Measurements from ENCODE around the gene COL4A2. TPM values are rescaled to one million over a fixed set of nuclear protein-coding genes. Genes with fewer than 3 reads are reported as not detected.

COL4A2 gene
- total RNA-seq, 1 experiment from 2014 or later: 1.6 TPM

DNA sequence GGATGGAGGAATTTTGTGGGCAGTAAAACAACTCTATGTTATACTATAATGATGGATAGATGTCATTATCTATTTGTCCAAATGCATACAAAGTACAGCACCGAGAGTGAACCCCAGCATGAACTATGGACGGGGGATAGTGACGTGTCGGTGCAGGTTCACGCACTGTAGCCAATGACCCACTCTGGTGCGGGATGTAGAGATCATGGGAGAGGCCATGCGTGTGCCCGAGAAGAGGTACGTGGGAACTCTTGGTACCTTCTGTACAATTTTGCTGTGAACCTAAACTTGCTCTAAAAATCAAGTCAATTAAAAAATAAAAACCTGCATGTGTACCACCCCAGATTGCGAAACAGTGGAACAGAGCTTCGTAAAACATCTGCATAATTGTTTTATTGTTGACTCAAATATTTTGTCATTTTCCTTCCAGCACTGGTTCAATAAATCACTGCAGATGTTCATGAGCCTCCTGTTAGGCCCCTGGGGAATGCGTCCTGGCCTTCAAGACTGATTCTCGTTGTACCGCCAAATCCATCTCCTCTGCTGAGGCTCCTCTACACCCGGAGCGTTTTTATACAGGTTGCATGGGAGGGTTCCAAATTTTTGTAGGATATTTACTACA is 31.0 kb upstream of the COL4A2 start:
- Histone ChIP-seq H3K9me2 (ENCODE audit: insufficient read depth) (no peaks in the 10 kb centered on the region), H3K9ac (ENCODE audit: low read length) (no peak overlapping the region), H3K4me2 (ENCODE audit: low read length) (no peak overlapping the region), H3K36me3 (ENCODE audit: control insufficient read depth in 1 of 2, insufficient read depth in 2 of 2, low read length in 2 of 2) (no peaks in the 10 kb centered on the region), H3K4me1 (ENCODE audit: control insufficient read depth in 1 of 2, insufficient read depth in 2 of 2, low read length in 2 of 2) (no peaks in the 10 kb centered on the region), H3K27me3 (ENCODE audit: insufficient read depth, low read length) (peaks cover 19% of the 10 kb centered on the region; the same call in 1 of the 2 replicates), H2AFZ (ENCODE audit: low read depth, low read length, poor library complexity, severe bottlenecking) (no peak overlapping the region), H4K20me1 (ENCODE audit: insufficient read depth) (no peaks in the 10 kb centered on the region), H3K27ac (ENCODE audit: low read depth, low read length) (no peak overlapping the region), H3K4me3 (replicated peaks in 1 of 2; ENCODE audit: low read depth in 1 of 2, low read length in 2 of 2) (no peak overlapping the region), H3K79me2 (ENCODE audit: insufficient read depth, low read length) (no peaks in the 10 kb centered on the region), H3K9me3 (ENCODE audit: control insufficient read depth in 1 of 2, insufficient read depth in 1 of 2, low read depth in 1 of 2, low read length in 2 of 2) (no peaks in the 10 kb centered on the region)
- ChIA-PET POLR2A (no interaction called here), RAD21 (ENCODE audit: low non-redundant PET in 1 of 2, low total read pairs in 2 of 2, uncharacterized antibody in 2 of 2, unreplicated experiment in 2 of 2) (no interaction called here), CTCF (no interaction called here)
- DNase-seq (ENCODE audit: low read depth, low spot score) (no peak), ATAC-seq (no peak)
- no peak for TF ChIP-seq SRF (IDR thresholded peaks at IDR 0.05; ENCODE audit: low read depth)
- TF ChIP-seq EZH2phosphoT487 (IDR thresholded peaks at IDR 0.05; ENCODE audit: borderline replicate concordance): no peak
- TF ChIP-seq, protein P1, sequence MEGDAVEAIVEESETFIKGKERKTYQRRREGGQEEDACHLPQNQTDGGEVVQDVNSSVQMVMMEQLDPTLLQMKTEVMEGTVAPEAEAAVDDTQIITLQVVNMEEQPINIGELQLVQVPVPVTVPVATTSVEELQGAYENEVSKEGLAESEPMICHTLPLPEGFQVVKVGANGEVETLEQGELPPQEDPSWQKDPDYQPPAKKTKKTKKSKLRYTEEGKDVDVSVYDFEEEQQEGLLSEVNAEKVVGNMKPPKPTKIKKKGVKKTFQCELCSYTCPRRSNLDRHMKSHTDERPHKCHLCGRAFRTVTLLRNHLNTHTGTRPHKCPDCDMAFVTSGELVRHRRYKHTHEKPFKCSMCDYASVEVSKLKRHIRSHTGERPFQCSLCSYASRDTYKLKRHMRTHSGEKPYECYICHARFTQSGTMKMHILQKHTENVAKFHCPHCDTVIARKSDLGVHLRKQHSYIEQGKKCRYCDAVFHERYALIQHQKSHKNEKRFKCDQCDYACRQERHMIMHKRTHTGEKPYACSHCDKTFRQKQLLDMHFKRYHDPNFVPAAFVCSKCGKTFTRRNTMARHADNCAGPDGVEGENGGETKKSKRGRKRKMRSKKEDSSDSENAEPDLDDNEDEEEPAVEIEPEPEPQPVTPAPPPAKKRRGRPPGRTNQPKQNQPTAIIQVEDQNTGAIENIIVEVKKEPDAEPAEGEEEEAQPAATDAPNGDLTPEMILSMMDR (IDR thresholded peaks at IDR 0.05 in 2 of 3, conservative IDR thresholded peaks at IDR 0.05 in 1 of 3; ENCODE audit: borderline replicate concordance in 1 of 3, insufficient read depth in 1 of 3, low read depth in 2 of 3, low read length in 2 of 3): no peak
- TF ChIP-seq SIN3A (IDR thresholded peaks at IDR 0.05; ENCODE audit: low read depth): no peak
- no TSS peak for BruUV-seq (replicated peaks)
- intact Hi-C loops (cut with micrococcal nuclease): no loop called here

DNA sequence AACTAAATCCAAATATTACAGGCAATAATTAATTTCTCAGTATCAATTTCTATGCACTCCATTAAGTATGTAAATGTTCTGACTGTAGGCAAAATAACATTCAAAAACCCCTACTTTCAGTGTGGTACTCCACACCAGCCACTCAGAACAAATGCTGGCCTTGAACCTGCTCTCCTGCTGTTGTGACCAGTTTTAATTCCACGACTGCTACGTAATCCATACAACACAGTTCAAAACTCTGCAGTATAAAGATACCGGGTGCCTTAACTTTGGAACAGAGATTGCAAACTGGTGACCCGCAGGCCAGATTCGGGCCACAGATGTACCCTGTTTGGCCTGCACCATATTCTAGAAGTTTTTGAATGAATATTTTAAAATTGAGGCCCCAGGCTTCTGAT is 30.5 kb upstream of the COL4A2 start:
- no peak for ATAC-seq
- Histone ChIP-seq H3K9me2 (ENCODE audit: insufficient read depth) (no peaks in the 10 kb centered on the region), H3K79me2 (ENCODE audit: insufficient read depth, low read length) (no peaks in the 10 kb centered on the region), H3K27ac (ENCODE audit: low read depth, low read length) (no peak overlapping the region), H2AFZ (ENCODE audit: low read depth, low read length, poor library complexity, severe bottlenecking) (no peak overlapping the region), H3K9ac (ENCODE audit: low read length) (no peak overlapping the region), H3K4me1 (ENCODE audit: control insufficient read depth in 1 of 2, insufficient read depth in 2 of 2, low read length in 2 of 2) (no peaks in the 10 kb centered on the region), H3K27me3 (ENCODE audit: insufficient read depth, low read length) (peaks cover 23% of the 10 kb centered on the region; the same call in 1 of the 2 replicates), H4K20me1 (ENCODE audit: insufficient read depth) (no peaks in the 10 kb centered on the region), H3K9me3 (ENCODE audit: control insufficient read depth in 1 of 2, insufficient read depth in 1 of 2, low read depth in 1 of 2, low read length in 2 of 2) (no peaks in the 10 kb centered on the region), H3K4me2 (ENCODE audit: low read length) (no peak overlapping the region), H3K36me3 (ENCODE audit: control insufficient read depth in 1 of 2, insufficient read depth in 2 of 2, low read length in 2 of 2) (no peaks in the 10 kb centered on the region), H3K4me3 (replicated peaks in 1 of 2; ENCODE audit: low read depth in 1 of 2, low read length in 2 of 2) (no peak overlapping the region)
- POLR2A ChIA-PET: no interaction called here
- intact Hi-C loops (cut with micrococcal nuclease): no loop called here
- RAD21 ChIA-PET (ENCODE audit: low non-redundant PET in 1 of 2, low total read pairs in 2 of 2, uncharacterized antibody in 2 of 2, unreplicated experiment in 2 of 2): no interaction called here
- DNase-seq (ENCODE audit: low read depth, low spot score): no peak
- no TSS peak for BruUV-seq (replicated peaks)
- CTCF ChIA-PET: no interaction called here
- no peak for TF ChIP-seq RAD21 (IDR thresholded peaks at IDR 0.05; ENCODE audit: low read depth)
- TF ChIP-seq, protein P2, sequence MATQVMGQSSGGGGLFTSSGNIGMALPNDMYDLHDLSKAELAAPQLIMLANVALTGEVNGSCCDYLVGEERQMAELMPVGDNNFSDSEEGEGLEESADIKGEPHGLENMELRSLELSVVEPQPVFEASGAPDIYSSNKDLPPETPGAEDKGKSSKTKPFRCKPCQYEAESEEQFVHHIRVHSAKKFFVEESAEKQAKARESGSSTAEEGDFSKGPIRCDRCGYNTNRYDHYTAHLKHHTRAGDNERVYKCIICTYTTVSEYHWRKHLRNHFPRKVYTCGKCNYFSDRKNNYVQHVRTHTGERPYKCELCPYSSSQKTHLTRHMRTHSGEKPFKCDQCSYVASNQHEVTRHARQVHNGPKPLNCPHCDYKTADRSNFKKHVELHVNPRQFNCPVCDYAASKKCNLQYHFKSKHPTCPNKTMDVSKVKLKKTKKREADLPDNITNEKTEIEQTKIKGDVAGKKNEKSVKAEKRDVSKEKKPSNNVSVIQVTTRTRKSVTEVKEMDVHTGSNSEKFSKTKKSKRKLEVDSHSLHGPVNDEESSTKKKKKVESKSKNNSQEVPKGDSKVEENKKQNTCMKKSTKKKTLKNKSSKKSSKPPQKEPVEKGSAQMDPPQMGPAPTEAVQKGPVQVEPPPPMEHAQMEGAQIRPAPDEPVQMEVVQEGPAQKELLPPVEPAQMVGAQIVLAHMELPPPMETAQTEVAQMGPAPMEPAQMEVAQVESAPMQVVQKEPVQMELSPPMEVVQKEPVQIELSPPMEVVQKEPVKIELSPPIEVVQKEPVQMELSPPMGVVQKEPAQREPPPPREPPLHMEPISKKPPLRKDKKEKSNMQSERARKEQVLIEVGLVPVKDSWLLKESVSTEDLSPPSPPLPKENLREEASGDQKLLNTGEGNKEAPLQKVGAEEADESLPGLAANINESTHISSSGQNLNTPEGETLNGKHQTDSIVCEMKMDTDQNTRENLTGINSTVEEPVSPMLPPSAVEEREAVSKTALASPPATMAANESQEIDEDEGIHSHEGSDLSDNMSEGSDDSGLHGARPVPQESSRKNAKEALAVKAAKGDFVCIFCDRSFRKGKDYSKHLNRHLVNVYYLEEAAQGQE (IDR thresholded peaks at IDR 0.05; ENCODE audit: low read depth): no peak
- no peak for TF ChIP-seq SRF (IDR thresholded peaks at IDR 0.05; ENCODE audit: low read depth)
- TF ChIP-seq ZFX (IDR thresholded peaks at IDR 0.05): no peak
- TF ChIP-seq EZH2phosphoT487 (IDR thresholded peaks at IDR 0.05; ENCODE audit: borderline replicate concordance): no peak
- TF ChIP-seq, protein P1 (IDR thresholded peaks at IDR 0.05 in 2 of 3, conservative IDR thresholded peaks at IDR 0.05 in 1 of 3; ENCODE audit: borderline replicate concordance in 1 of 3, insufficient read depth in 1 of 3, low read depth in 2 of 3, low read length in 2 of 3): no peak
- no peak for TF ChIP-seq FOSL1 (IDR thresholded peaks at IDR 0.05; ENCODE audit: low read depth)
- TF ChIP-seq POLR2AphosphoS5 (IDR thresholded peaks at IDR 0.05; ENCODE audit: low read depth, low read length): no peak
- no peak for TF ChIP-seq CEBPB (IDR thresholded peaks at IDR 0.05; ENCODE audit: low read depth)
- TF ChIP-seq CBX3 (IDR thresholded peaks at IDR 0.05; ENCODE audit: low read depth): no peak
- TF ChIP-seq, protein P3, sequence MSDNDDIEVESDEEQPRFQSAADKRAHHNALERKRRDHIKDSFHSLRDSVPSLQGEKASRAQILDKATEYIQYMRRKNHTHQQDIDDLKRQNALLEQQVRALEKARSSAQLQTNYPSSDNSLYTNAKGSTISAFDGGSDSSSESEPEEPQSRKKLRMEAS (IDR thresholded peaks at IDR 0.05): no peak
